ENCODE data around the gene WDR35. TPM values are rescaled to one million over a fixed set of nuclear protein-coding genes. Genes with fewer than 3 reads are reported as not detected.
A peak's percentile ranks its signal among the peaks of the same experiment; 100 is the strongest.

The WDR35 gene
- total RNA-seq, 4 donors from 2014 or later: 2.9 to 10.9 (median 6.9) TPM

GRCh38 chr2:19963386-19963785 lies 26.5 kb downstream of the WDR35 start:
- no peaks in the 10 kb centered on the region for H3K9me3 ChIP-seq
- 94% methylated on average over 1 of the region's 1 CpG for WGBS

GRCh38 chr2:19955544-19956422 lies 34.1 kb downstream of the WDR35 start:
- no peak for TF ChIP-seq EP300 (IDR thresholded peaks at IDR 0.05)
- TF ChIP-seq CTCF (IDR thresholded peaks at IDR 0.05): peak; percentile 50 to 63
- no peak for TF ChIP-seq POLR2A (IDR thresholded peaks at IDR 0.05)
- no peak overlapping the region for H3K4me3 ChIP-seq
- no peak overlapping the region for H3K27ac ChIP-seq
- H3K4me1 ChIP-seq: no peaks in the 10 kb centered on the region
- no peaks in the 10 kb centered on the region for H3K9me3 ChIP-seq
- H3K36me3 ChIP-seq: peaks cover 1% of the 10 kb centered on the region
- peak in 1 of 2 donors; percentile 51 for DNase-seq (ENCODE audit: low spot score in 2 of 2)
- 57% methylated on average over 6 of the region's 6 CpGs for WGBS
- H3K27me3 ChIP-seq: no peaks in the 10 kb centered on the region

More at GRCh38 chr2:19963386-19963785, 26.5 kb downstream of the WDR35 start:
- no peak for DNase-seq (ENCODE audit: low spot score in 2 of 2)
- H3K27ac ChIP-seq: no peak overlapping the region
- no peaks in the 10 kb centered on the region for H3K4me1 ChIP-seq
- H3K36me3 ChIP-seq: peaks cover 16% of the 10 kb centered on the region
- H3K27me3 ChIP-seq: no peaks in the 10 kb centered on the region
- no peak overlapping the region for H3K4me3 ChIP-seq
- TF ChIP-seq CTCF (IDR thresholded peaks at IDR 0.05): no peak
- TF ChIP-seq POLR2AphosphoS5 (IDR thresholded peaks at IDR 0.05): no peak
- no peak for TF ChIP-seq POLR2A (IDR thresholded peaks at IDR 0.05)
- TF ChIP-seq EP300 (IDR thresholded peaks at IDR 0.05): no peak

- no peak overlapping the region for H3K4me3 ChIP-seq
- no peaks in the 10 kb centered on the region for H3K27me3 ChIP-seq
- no peaks in the 10 kb centered on the region for H3K9me3 ChIP-seq
- no peak for TF ChIP-seq POLR2A (IDR thresholded peaks at IDR 0.05)
- no peak for TF ChIP-seq POLR2AphosphoS5 (IDR thresholded peaks at IDR 0.05)
- no peak for TF ChIP-seq CTCF (IDR thresholded peaks at IDR 0.05)
- TF ChIP-seq EP300 (IDR thresholded peaks at IDR 0.05): no peak
- H3K4me1 ChIP-seq: no peaks in the 10 kb centered on the region
- DNase-seq (ENCODE audit: low spot score in 2 of 2): no peak
- H3K36me3 ChIP-seq: peaks cover 9% of the 10 kb centered on the region
- H3K27ac ChIP-seq: no peak overlapping the region
Measured at GRCh38 chr2:19949071-19949470, 40.8 kb downstream of the WDR35 start.

GRCh38 chr2:19947184-19947940 lies 42.5 kb downstream of the WDR35 start:
- Histone ChIP-seq H3K9me3 (no peaks in the 10 kb centered on the region), H3K27ac (no peak overlapping the region), H3K4me3 (no peak overlapping the region), H3K4me1 (no peaks in the 10 kb centered on the region), H3K27me3 (no peaks in the 10 kb centered on the region), H3K36me3 (peaks cover 9% of the 10 kb centered on the region)
- 93% methylated on average over 4 of the region's 4 CpGs for WGBS
- DNase-seq (ENCODE audit: low spot score in 2 of 2): no peak
- TF ChIP-seq EP300 (IDR thresholded peaks at IDR 0.05) (no peak), POLR2A (IDR thresholded peaks at IDR 0.05) (no peak), CTCF (IDR thresholded peaks at IDR 0.05) (no peak)

- H3K9me3 ChIP-seq: no peaks in the 10 kb centered on the region
- WGBS: 70% methylated on average over 2 of the region's 2 CpGs
- DNase-seq (ENCODE audit: low spot score in 2 of 2): no peak
- no peaks in the 10 kb centered on the region for H3K27me3 ChIP-seq
- TF ChIP-seq CTCF (IDR thresholded peaks at IDR 0.05): no peak
- TF ChIP-seq EP300 (IDR thresholded peaks at IDR 0.05): no peak
- TF ChIP-seq POLR2AphosphoS5 (IDR thresholded peaks at IDR 0.05): no peak
- TF ChIP-seq POLR2A (IDR thresholded peaks at IDR 0.05): no peak
- H3K27ac ChIP-seq: no peak overlapping the region
- no peaks in the 10 kb centered on the region for H3K4me1 ChIP-seq
- no peak overlapping the region for H3K4me3 ChIP-seq
- peaks cover 5% of the 10 kb centered on the region for H3K36me3 ChIP-seq
Measured at GRCh38 chr2:19944205-19944845, 45.6 kb downstream of the WDR35 start.

Measured in suprapubic skin (tissue), 4 donors.